Right renal pelvis (tissue), 4 donors: ENCODE measurements around the gene PLGLB1. TPM values are rescaled to one million over a fixed set of nuclear protein-coding genes. Genes with fewer than 3 reads are reported as not detected.
"Not testable (repeated sequence)": the region's sequence is repeated elsewhere in the genome, so short reads cannot be mapped to it uniquely, and the experiment has no call there.

Experiments used
- DNase-seq, 4 donors: peaks; one replicate each; pipeline ENCODE4 v3.0.0-alpha.2; 2013; ENCODE audit warnings: low read depth in 4 of 4, low spot score in 3 of 4, missing footprints in 1 of 4
- polyA plus RNA-seq, 4 donors: library from polyadenylated mRNA; unstranded; fragments of 120-200 nt; gene quantifications; one replicate each; pipeline ENCODE4 v1.2.1, GENCODE V29; 2013; ENCODE audit not compliant: insufficient read length in 4 of 4

PLGLB1 gene
- 10 to 100 TPM in 3 of 4 donors, 1 to 10 TPM in 1; 7.0 to 14.2 (median 11.2) TPM for polyA plus RNA-seq

DNA sequence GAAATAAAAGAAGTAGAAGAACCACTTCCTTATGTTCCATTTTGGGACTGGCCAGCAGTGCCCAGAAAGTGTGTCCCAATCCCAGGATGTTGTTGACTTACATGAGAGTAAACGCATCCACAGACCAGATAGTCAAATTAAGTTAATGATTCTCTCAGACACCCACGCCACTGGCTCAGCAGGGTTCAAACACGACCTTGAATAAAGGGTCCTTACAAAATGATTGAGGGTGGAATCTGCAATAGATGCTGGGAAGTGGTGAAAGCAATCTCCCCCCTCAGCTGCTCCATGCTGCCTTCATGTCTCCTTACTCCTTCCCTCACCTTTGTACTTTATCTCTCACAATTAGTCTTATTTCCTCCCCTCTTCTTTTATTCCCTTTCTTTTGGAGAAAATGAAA lies at the start of gene PLGLB1:
PLGLB1 (minus strand) TSS at position 101 of the 400 bp plus-strand sequence; CDS start at position 40, 61 bp downstream.
- not testable (repeated sequence) for DNase-seq

GRCh38 chr2:87064305-87064704 lies 42.7 kb upstream of the PLGLB1 start:
- not testable (repeated sequence) for DNase-seq

GRCh38 chr2:87063431-87063830 lies 41.8 kb upstream of the PLGLB1 start:
- DNase-seq, result not testable (repeated sequence)

GRCh38 chr2:87061519-87061918 lies 39.9 kb upstream of the PLGLB1 start:
- not testable (repeated sequence) for DNase-seq

DNA sequence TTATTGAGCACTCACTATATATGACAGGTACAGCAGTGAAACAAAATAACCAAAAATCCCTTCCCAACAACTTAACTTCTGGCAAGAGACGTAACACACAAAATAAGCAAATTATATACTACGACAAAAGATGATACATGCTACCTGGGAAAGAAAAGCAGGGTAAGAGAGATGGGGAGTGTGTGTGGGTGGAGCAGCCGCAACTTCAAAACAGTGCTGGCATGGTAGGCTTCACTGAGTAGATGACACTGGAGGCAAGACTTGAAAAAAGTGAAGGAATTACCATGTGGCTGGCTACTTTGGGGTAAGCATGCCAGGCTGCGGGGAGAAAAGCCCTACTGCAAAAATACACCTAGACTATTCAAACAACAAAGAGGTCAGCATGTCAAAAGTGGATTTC lies 36.0 kb upstream of the PLGLB1 start:
- DNase-seq, result not testable (repeated sequence)

DNA sequence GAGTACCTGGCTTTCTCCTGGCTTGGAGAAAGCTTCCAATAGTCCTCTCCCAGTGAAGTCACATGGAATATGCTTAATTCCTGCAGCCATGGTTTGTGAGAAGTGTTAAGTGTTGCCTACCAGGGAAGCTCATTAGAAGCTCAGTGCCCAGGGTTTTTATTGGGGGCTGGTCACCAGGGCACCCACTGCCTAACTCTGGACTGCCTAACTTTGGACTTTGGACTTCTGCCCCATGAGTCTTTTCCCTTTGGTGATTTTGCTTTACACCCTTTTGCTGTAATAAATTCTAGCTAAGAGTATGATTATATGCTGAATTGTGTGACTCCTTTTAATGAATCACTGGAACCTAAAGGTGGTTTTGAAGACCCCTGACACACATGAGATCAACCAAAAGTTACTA lies 35.2 kb upstream of the PLGLB1 start:
- not testable (repeated sequence) for DNase-seq

DNA sequence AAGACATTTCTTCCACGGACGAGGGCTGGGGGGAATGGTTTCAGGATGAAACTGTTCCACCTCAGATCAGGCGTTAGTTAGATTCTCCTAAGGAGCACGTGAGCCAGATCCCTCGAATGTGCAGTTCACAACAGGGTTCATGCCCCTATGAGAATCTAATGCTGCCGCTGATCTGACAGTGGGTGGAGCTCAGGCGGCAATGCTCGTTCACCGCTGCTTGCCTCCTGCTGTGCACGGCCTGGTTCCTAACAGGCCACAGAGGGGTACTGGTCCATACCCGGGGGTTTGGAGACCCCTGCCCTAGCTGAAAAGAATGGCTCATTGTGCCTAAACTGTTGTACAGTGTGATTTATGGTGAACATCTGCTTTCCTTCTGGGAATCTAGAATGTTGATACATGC lies 34.8 kb upstream of the PLGLB1 start:
- DNase-seq, result not testable (repeated sequence)

DNA sequence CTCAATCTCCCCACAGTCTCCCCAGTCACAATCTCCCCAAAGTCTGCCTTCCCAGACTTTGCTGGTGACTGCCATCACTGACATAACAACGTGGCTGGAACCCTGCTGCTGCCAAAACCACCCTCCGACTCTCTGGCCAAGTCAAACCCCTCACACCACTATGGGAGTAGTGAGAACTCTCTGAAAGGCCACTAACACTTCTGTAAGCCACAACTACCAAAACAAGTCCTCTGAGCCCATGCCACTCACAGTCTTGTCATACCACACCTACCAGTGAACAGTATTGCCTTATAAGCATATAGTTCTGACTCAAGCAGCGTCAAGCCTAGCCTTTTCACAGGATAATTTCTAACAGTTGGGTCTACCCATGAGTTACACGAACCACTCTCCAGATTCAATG lies 32.7 kb upstream of the PLGLB1 start:
- DNase-seq, result not testable (repeated sequence)

DNA sequence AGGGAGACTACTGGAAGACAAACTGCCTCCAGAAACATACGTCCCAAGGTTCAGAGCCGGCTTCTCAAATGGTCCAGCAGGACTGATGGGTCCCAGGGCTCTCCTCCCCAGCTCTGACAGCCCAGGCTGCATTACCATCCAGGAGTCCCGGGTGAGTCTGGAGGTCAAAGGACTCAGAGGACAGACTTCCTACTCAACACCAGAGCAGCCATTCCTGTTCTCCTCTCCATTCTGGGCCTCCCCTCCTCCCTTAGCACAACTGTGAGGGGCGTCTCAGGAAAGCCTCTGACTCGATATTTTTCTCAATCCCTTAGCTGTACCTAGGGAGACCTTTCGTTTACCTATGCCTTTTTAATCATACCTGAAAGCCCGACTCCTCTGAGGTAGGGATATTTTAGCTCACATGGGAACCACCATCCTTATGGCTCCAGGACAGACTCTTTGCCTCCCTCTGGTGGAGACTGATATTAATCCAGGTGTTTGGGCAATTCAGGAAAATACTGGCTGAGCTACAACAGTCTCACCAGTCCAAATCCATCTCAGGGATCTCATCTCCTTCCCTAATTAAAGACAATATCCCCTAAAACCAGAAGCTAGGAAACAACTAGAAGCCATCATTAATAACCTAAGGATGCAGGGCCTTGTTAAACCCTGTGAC lies 19.8 kb upstream of the PLGLB1 start:
- DNase-seq, result not testable (repeated sequence)

DNA sequence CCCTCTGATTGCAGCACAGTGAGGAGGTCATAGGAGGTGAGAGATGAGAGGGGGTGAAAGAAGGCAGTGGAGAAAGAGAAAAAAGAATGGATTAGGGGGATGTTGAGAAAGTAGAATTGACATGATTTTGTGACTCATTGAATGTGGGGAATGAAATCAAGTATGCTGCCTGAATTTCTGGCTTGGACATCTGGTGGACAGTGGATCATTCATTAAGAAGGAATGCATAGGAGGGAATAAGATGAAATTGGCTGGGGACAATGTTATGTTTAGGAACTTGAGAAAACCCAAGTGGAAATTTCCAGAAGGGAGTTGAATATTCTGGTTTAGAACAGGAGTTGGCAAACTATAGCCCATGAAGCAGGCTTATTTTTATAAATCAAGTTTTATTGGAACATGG lies 7.0 kb upstream of the PLGLB1 start:
- not testable (repeated sequence) for DNase-seq

DNA sequence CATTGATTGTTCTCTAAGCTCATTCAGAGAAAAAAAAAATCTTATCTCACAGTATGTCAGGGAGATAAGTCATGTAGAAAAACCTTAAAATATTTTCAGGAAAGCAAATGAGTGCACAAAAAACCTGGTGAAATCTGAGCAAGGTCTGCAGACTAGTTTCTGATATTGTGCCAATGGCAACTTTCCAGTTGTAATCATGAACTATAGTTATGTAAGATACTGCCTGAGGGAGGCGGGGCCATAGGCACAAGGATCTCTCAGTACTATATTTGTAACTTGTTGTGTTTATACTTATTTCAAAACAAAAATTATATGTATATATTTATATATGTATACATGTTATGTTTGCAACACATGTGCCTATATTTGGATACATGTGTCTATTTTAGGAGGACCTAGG lies 5.2 kb upstream of the PLGLB1 start:
- not testable (repeated sequence) for DNase-seq

DNA sequence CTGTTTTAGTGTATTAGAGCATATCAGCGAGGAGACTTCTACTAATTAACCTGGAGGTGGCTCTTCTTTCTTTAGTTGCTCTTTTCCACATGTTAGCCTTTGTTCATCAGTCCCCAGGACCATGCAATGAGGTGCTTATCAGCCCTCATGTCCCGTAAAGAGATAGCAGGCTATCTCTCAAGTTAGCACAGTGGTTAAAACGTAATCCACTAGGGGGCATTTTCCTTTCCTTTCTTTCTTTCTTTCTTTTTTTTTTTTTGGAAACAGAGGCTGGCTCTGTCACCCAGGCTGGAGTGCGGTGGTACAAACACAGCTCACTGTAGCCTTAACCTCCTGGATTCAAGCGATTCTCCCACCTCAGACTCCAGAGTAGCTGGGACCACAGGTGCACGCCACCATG lies 4.3 kb upstream of the PLGLB1 start:
- not testable (repeated sequence) for DNase-seq

GRCh38 chr2:87023988-87024615 lies 2.5 kb upstream of the PLGLB1 start:
- DNase-seq, result not testable (repeated sequence)

DNA sequence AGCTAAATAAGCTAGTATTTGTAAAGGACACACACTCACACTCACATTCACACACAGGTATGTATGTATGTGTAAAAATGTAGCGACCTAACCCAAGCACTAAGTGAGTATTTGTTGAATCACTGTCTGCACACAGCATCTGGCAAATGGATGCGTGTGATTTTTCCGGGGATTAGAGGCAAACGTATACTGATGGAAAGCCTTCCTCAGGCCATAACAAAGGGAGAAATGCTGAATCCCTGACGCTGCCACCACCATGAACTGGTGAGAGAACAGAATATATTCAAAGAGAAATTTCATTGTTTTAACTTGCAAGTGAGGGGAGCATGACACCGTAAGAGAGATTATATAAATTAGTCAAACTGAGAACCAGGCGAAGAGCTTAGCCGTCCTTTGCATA lies 601 bp downstream of the PLGLB1 start:
- not testable (repeated sequence) for DNase-seq

- DNase-seq, result not testable (repeated sequence)
These were observed 2.6 kb downstream of the PLGLB1 start for GRCh38 chr2:87019053-87019452.

DNA sequence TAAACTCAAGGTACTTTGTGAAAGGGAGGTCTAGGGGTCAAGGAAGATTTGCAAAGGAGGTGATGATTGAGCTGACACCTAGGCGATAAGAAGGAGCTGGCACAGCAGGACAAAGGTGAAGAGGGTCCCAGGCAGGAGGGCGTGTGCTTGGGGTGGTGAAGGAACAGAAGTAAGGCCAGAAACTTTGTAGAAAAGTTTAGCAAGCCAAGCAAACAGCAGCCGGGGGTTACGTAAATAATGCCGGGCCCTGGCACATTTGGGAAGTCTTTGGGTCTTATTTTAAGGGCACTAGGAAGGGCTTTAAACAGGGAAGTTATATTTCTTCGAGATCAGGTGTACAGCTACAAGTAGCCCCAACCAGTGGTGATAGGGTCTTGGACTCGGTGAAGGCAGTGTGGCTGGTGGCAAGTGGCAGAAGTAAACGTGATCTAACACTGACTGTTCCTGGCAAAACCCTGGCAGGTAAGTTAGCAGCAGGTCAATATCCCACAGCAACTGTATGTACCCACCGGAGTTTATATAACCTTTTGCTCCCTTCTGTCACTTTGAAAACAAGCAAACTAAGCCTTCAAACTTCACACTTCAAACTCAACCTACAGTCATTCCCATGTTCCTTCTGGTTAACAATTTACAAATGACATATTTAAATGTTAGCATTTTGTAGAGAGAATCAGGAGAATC lies 7.0 kb downstream of the PLGLB1 start:
- DNase-seq, result not testable (repeated sequence)

DNA sequence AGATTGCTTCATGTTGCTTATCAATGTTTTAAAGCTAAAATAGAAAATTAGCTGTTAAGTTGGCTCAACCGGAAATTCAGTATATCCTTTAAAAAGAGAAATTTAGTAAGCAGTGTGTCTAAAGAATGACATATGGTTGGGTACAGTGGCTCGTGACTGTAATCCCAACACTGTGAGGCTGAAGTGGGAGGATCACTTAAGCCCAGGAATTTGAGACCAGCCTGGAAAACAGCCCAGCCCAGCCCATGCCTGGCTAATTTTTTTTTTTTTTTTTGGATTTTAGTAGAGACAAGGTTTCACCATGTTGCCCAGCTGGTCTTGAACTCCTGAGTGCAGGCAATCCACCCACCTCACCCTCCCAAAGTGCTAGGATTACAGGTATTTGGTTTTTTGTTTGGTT lies 17.2 kb downstream of the PLGLB1 start:
- DNase-seq, result not testable (repeated sequence)
